A549 (cell line): ENCODE results near the gene SEC11A.

Source experiments
- CEBPB ChIP-seq, 2 experiments: fragments of >200 bp in 1 of 2; sonication (Bioruptor Twin) in 1 of 2; formaldehyde crosslinking in 1 of 2; IDR thresholded peaks; 2 replicates each; pipeline ENCODE4 v1.6.1; 2012 to 2016
- CTCF ChIP-seq: fragments of >200 bp; sonication (Bioruptor Twin); formaldehyde crosslinking; IDR thresholded peaks from 3 replicates; pipeline ENCODE4 v1.5.1; 2016
- HEYL ChIP-seq: fragments of 250-450 bp; sonication (Bioruptor Pico); IDR thresholded peaks from 2 replicates; pipeline ENCODE4 v1.8.0; 2021; ENCODE audit warnings: mild to moderate bottlenecking, moderate library complexity
- JUNB ChIP-seq: fragments of >200 bp; sonication (Bioruptor Twin); formaldehyde crosslinking; IDR thresholded peaks from 2 replicates; pipeline ENCODE4 v1.6.1; 2016
- NR3C1 ChIP-seq: fragments of >200 bp; sonication (Bioruptor Twin); formaldehyde crosslinking; IDR thresholded peaks from 3 replicates; pipeline ENCODE4 v1.6.1; 2017
- PHF8 ChIP-seq: fragments of 200-600 bp; sonication (generic); IDR thresholded peaks from 2 replicates; pipeline ENCODE4 v1.6.1; 2016; ENCODE audit warnings: low read depth, mild to moderate bottlenecking, antibody characterized with exemption, moderate library complexity, borderline replicate concordance
- POLR2A ChIP-seq: IDR thresholded peaks from 2 replicates; pipeline ENCODE4 v1.6.1; 2012; ENCODE audit warnings: mild to moderate bottlenecking, low read length
- RAD21 ChIP-seq, 2 experiments: fragments of >200 bp in 1 of 2; sonication (Bioruptor Twin) in 1 of 2; formaldehyde crosslinking in 1 of 2; IDR thresholded peaks in 1 of 2; conservative IDR thresholded peaks in 1 of 2; 2 replicates in 1 of 2; 3 replicates in 1 of 2; pipeline ENCODE4 v1.6.1; 2012 to 2018; ENCODE audit warnings: inconsistent platforms in 1 of 2
- REST ChIP-seq: fragments of 200-600 bp; sonication (generic); IDR thresholded peaks from 2 replicates; pipeline ENCODE4 v1.6.1; 2016; ENCODE audit warnings: antibody characterized with exemption, mild to moderate bottlenecking, moderate library complexity
- SMC3 ChIP-seq: fragments of >200 bp; sonication (Bioruptor Twin); formaldehyde crosslinking; IDR thresholded peaks from 3 replicates; pipeline ENCODE4 v1.6.1; 2018; ENCODE audit warnings: inconsistent platforms

GRCh38 chr15:84760219-84760618 is 44.3 kb upstream of the SEC11A start:
- TF ChIP-seq POLR2A (no peak), SMC3 (no peak), JUNB (no peak), CEBPB (IDR thresholded peaks at IDR 0.05) (no peak), CTCF (no peak), RAD21 (conservative IDR thresholded peaks at IDR 0.05 in 1 of 2, IDR thresholded peaks at IDR 0.05 in 1 of 2) (no peak), NR3C1 (no peak), HEYL (CRISPR knock-in tag) (no peak), PHF8 (no peak), REST (no peak)
